AG04450 (cell line): ENCODE results near the gene ZNF81. TPM values are rescaled to one million over a fixed set of nuclear protein-coding genes. Genes with fewer than 3 reads are reported as not detected.

ENCODE experiments used
- CTCF ChIA-PET: fragments of 300-600, 350-600 bp; formaldehyde crosslinking; extraction: SDS; loops from one replicate; lab custom pipeline; 2022; ENCODE audit warnings: antibody characterized with exemption, inconsistent platforms; lab: Charles Lee
- POLR2A ChIA-PET: fragments of 350-600 bp; formaldehyde crosslinking; extraction: SDS; loops from one replicate; lab custom pipeline; 2021; ENCODE audit warnings: antibody characterized with exemption, inconsistent platforms; lab: Yijun Ruan, JAX
- DNase-seq: peaks from one replicate; pipeline ENCODE4 v3.0.0-alpha.2; 2011; ENCODE audit warnings: low read depth, low spot score
- H3K27ac ChIP-seq: one replicate; pipeline ENCODE4 v1.5.1; 2012; ENCODE audit warnings: low read depth, low read length, control low read depth
- H3K27me3 ChIP-seq: one replicate; pipeline ENCODE4 v1.6.0; 2012; ENCODE audit warnings: low read length; ENCODE audit not compliant: control insufficient read depth, insufficient read depth
- H3K4me3 ChIP-seq: 2 replicates; pipeline ENCODE4 v1.5.1; 2011; ENCODE audit warnings: mild to moderate bottlenecking, low read depth, low read length, control low read depth
- H3K9me3 ChIP-seq: 2 replicates; pipeline ENCODE4 v1.5.1; 2012; ENCODE audit warnings: low read length; ENCODE audit not compliant: control insufficient read depth, insufficient read depth
- polyA plus RNA-seq: library from polyadenylated mRNA; depleted of rRNA; stranded (reverse); fragments of >200 nt; gene quantifications from 2 replicates; pipeline ENCODE4 v1.2.3, GENCODE V29; 2011
- TF ChIP-seq, protein P1 (sequence below): IDR thresholded peaks from 2 replicates; pipeline ENCODE4 v1.5.1; 2011; ENCODE audit warnings: low read depth, low read length, control low read depth, inconsistent platforms

Gene ZNF81
- polyA plus RNA-seq, 1 experiment, result 4.7 TPM

DNA sequence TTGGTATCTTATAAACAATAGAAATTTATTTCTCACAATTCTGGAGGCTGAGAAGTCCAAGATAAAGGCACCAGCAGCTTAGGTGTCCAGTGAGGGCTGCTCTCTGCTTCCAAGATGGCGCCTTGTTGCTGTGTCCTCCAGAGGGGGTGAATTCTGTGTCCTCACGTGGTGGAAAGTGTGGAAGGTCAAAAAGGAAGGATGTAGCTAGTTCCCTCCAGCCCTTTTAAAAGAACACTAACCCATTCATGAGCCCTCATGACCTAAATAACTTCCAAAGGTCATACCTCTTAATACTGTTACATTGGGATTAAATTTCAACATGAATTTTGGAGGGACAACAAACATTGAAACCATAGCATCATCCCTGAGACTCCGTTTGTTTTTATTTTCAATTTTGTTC lies 48.8 kb downstream of the ZNF81 start:
- no peak overlapping the region for H3K27ac ChIP-seq
- H3K27me3 ChIP-seq, result no peaks in the 10 kb centered on the region
- DNase-seq, result no peak
- ChIA-PET CTCF (no interaction called here), POLR2A (no interaction called here)
- no peaks in the 10 kb centered on the region for H3K9me3 ChIP-seq
- TF ChIP-seq, protein P1, sequence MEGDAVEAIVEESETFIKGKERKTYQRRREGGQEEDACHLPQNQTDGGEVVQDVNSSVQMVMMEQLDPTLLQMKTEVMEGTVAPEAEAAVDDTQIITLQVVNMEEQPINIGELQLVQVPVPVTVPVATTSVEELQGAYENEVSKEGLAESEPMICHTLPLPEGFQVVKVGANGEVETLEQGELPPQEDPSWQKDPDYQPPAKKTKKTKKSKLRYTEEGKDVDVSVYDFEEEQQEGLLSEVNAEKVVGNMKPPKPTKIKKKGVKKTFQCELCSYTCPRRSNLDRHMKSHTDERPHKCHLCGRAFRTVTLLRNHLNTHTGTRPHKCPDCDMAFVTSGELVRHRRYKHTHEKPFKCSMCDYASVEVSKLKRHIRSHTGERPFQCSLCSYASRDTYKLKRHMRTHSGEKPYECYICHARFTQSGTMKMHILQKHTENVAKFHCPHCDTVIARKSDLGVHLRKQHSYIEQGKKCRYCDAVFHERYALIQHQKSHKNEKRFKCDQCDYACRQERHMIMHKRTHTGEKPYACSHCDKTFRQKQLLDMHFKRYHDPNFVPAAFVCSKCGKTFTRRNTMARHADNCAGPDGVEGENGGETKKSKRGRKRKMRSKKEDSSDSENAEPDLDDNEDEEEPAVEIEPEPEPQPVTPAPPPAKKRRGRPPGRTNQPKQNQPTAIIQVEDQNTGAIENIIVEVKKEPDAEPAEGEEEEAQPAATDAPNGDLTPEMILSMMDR, result no peak
- H3K4me3 ChIP-seq, result no peak overlapping the region

DNA sequence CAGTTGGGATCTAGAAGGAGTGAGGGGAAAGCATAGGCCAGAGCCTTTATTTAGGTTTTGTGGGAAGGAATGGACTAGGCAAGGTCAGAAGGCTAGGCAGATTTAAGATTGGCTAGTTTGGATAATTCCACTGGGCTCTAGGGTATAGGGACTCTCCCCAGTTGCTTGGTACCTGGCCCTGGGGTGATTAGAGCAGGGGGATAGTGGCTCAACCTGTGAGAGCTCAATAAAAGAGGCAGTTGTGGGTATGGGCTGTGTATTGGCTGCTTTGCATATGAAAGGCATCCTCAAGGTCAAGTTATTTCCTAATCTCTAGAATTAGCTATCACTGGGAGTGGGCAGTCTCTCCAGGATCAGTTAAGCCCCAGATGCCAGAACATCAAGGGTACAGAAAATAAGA lies 61.3 kb downstream of the ZNF81 start:
- Histone ChIP-seq H3K27me3 (no peaks in the 10 kb centered on the region), H3K4me3 (no peak overlapping the region), H3K9me3 (no peaks in the 10 kb centered on the region), H3K27ac (no peak overlapping the region)
- TF ChIP-seq, protein P1, result no peak
- no peak for DNase-seq
- POLR2A ChIA-PET, result no interaction called here
- CTCF ChIA-PET, result no interaction called here

- ChIA-PET POLR2A (no interaction called here), CTCF (no interaction called here)
- no peaks in the 10 kb centered on the region for H3K9me3 ChIP-seq
- TF ChIP-seq, protein P1, result no peak
- no peak for DNase-seq
- H3K27me3 ChIP-seq, result no peaks in the 10 kb centered on the region
- H3K27ac ChIP-seq, result no peak overlapping the region
- no peak overlapping the region for H3K4me3 ChIP-seq
These were observed 64.1 kb downstream of the ZNF81 start for GRCh38 chrX:47900833-47901232.

DNA sequence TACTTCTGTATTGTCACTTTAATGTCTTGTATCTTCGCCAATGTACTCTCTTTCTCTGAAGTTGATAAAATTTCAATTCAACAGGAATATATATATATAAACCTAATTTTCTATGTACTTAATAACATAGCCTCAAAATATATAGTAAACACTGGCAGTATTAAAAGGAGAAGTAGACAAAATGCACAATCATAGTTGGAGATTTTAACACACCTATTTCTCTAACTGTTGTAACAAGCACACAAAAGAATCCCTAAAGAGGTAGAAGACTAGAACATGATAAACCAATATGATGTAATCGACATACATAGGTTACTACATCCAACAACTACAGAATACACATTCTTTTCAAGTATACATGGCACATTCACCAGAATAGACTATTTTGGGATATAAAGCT lies 65.5 kb downstream of the ZNF81 start:
- TF ChIP-seq, protein P1, result no peak
- no peaks in the 10 kb centered on the region for H3K9me3 ChIP-seq
- CTCF ChIA-PET, result no interaction called here
- no peak overlapping the region for H3K27ac ChIP-seq
- no peak overlapping the region for H3K4me3 ChIP-seq
- POLR2A ChIA-PET, result no interaction called here
- no peak for DNase-seq
- H3K27me3 ChIP-seq, result no peaks in the 10 kb centered on the region

DNA sequence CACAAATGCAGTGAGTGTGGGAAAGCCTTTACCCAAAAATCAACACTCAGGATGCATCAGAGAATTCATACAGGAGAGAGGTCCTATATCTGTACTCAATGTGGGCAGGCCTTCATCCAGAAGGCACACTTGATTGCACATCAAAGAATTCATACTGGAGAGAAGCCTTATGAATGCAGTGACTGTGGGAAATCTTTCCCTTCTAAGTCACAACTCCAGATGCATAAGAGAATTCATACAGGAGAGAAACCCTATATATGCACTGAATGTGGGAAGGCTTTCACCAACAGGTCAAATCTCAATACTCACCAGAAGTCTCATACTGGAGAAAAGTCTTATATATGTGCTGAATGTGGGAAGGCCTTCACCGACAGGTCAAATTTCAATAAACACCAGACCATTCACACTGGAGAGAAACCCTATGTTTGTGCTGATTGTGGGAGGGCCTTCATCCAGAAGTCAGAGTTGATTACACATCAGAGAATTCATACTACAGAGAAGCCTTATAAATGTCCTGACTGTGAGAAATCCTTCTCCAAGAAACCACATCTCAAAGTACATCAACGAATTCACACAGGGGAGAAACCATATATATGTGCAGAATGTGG lies 79.3 kb downstream of the ZNF81 start:
- no peak for DNase-seq
- Histone ChIP-seq H3K4me3 (no peak overlapping the region), H3K27ac (no peak overlapping the region), H3K9me3 (no peaks in the 10 kb centered on the region), H3K27me3 (no peaks in the 10 kb centered on the region)
- TF ChIP-seq, protein P1, result no peak
- POLR2A ChIA-PET, result no interaction called here
- CTCF ChIA-PET, result no interaction called here
